HG02678 (cell line): Measurements from ENCODE around the gene RASD2.

Experiments
- ATAC-seq: cut with Tn5 transposase; IDR thresholded peaks from one replicate; pipeline ENCODE4 v1.9.1; 2021; ENCODE audit warnings: mild to moderate bottlenecking, moderate library complexity; ENCODE audit not compliant: unreplicated experiment

Gene RASD2

DNA sequence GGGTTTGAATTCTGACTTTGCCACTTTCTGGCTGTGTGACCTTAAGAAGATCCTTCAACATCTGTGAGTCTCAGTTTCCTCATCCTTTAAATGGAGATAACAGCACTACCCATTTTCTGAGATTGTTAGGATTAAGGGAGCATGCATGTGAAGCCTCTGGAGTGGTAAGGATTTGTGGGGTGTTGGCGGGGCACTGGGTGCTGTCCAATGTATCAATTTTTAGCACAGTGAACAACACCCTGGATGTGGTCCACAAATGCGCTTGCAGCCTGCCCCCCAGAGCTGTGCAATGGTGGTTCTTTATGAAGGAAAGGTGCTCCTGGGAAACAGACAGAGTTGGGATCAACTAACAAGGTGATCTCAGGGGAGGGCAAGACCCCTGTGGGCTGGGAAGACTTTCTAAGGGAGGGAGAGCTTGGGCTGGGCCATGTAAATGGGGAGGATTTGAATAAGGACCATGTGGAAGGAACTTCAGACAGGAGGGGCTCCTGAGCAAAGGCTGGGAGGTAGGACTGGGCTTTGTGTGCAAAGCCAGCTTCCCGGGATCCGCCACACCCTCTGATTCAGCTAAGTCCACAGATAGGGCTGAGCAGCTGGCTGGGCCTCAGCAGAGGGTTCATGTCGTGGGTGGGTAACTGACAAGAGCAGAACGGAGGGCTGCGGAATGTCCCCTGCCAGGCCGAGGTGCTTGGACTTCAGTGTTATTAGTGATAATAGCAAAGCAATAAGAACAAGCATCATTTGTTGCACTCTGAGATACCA is 22.7 kb upstream of the RASD2 start:
- ATAC-seq = no peak

GRCh38 chr22:35518811-35519210 is 21.8 kb upstream of the RASD2 start:
- no peak for ATAC-seq

- ATAC-seq = no peak
Measured at GRCh38 chr22:35519306-35520000, 21.2 kb upstream of the RASD2 start.

GRCh38 chr22:35521358-35522224 is 19.0 kb upstream of the RASD2 start:
- ATAC-seq = no peak

GRCh38 chr22:35522225-35523149 is 18.1 kb upstream of the RASD2 start:
- ATAC-seq = no peak

GRCh38 chr22:35523167-35523947 is 17.3 kb upstream of the RASD2 start:
- no peak for ATAC-seq

DNA sequence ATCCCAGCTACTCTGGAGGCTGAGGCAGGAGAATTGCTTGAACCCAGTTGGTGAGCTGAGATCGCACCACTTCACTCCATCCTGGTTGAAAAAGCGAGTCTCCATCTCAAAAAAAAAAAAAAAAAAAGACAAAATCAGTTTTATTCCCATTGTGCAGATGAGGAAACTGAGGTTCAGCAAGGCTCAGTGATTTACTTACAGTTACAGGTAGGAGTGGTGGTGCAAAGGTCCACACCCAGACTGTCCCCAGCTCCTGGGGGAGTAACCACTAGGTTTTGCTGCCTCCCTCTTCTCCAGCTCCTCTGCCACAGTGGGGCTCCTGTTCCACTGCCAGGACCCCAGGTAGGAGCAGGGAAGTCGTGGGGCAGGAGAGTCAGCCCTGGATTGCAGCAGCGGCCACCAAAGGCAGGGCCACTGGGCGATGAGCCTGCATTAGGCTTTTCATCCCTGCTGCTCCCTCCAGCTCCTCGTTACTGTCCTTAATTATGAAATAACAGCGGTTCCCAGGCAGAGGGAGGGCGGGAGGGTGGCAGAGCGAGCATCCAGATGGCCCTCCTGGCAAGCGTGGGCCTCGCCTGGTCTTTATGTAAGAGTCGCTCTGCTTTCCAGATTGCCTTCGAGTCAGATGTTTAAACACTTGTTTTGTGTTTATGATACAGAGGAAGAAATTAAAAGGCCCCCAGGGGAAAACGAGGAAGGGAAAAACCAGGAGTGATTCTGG is 15.5 kb upstream of the RASD2 start:
- no peak for ATAC-seq

- ATAC-seq = no peak
Measured at GRCh38 chr22:35525687-35526332, 14.8 kb upstream of the RASD2 start.

DNA sequence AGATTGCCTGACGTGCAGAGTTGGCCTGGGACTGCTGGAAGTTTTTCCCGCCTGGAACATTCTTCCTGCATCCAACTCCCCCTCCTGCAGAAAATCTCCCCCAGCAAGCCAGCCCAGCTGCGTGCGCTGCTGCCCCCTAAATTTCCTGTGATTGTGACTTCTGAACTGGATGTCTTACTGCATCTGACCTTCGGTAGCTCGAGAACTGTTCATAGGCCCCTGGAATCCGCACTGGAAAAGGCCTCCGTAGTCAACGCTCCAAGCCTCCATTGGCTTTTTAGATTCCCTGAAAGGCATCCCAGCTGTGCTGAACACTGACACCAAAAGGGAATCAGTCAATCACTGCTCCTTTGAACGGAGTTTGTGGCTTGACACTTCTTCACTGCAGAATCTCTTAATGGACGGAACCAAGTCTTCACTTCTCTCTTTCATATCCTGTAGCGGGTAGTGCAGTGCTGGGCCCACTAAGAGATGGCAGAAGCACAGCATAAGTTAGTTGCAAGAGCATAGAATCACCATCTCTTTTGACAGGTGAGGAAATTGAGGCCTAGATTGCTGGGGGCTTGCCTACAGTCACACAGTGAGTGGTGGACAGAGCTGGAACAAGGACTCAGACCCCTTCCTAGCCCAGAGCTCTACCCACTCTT is 14.2 kb upstream of the RASD2 start:
- ATAC-seq = no peak

GRCh38 chr22:35528927-35529326 is 11.7 kb upstream of the RASD2 start:
- ATAC-seq = no peak

DNA sequence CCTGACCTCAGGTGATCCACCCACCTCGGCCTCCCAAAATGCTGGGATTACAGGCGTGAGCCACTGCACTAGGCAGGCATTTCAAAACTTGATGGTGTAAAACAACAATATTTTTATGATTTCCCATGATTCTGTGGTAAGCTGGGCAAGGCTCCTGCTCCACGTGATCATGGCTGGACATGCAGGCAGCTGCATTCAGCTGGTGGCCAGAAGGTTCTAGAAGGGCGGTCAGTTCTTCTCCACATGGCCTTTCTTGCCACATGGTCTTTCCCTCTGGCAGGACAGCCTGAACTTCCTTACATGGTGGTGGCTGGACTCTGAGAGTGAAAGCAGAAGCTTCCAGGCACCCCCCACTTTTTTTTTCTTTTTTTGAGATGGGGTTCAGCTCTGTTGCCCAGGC is 9.9 kb upstream of the RASD2 start:
- ATAC-seq = no peak

DNA sequence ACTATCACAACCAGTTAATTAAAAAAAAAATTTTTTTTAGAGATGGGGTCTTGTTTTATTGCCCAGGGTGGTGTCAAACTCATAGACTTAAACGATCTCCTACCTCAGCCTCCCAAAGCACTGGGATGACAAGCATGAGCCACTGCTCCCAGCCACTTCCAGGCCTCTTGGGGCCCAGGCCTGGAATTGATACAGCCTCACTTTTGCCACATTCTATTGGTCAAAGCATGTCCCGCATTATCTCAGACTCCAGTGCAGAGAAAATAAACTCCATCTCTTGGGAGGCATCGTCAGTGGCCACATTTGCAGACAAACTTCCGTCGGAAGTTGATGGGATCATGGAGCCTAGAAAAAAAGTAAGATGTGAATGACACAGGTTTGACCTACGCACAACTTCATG is 9.4 kb upstream of the RASD2 start:
- ATAC-seq = no peak

DNA sequence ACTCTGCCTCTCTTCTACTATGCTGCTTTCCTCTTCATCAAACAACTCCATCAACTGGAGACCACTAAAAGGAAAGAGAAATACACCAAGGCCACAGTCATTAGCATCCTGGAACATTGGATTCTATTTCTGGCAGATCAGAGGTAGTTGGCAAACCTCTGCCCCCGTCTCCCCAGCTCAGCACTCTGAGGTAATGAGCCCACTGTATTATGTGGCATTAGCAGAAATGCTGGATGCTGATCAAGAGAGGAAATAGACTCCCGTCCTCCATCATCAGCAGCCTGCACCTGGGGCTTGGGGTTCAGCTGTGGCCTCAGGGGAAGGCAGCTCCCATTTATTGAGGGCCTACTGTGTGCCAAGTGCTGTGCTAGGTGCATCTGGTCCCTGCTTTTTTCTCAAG is 9.0 kb upstream of the RASD2 start:
- no peak for ATAC-seq

DNA sequence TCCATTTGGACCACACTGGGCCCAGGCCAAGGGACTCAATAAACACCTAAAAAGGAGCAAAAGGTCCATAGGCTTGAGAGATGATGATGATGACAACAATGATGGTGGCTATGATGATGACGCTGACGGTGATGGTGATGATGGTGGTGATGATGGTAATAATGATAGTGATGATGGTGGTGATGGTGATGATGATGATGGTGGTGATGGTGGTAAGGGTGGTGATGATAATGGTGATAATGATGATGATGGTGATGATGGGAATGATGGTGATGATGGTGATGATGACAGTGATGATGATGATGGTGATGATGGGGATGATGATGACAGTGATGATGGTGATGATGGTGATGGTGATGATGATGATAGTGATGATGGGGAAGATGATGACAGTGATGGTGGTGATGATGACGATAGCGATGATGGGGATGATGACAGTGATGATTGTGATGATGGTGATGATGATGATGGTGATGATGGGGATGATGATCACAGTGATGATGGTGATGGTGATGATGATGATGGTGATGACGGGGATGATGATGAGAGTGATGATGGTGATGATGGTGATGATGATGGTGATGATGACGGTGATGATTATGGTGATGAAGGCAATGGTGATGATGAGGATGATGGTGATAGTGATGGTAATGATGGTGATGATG is 7.1 kb upstream of the RASD2 start:
- no peak for ATAC-seq

- no peak for ATAC-seq
Measured at GRCh38 chr22:35534091-35534490, 6.5 kb upstream of the RASD2 start.

GRCh38 chr22:35537232-35537631 is 3.4 kb upstream of the RASD2 start:
- no peak for ATAC-seq

GRCh38 chr22:35538801-35539321 is 1.8 kb upstream of the RASD2 start:
- ATAC-seq = no peak
